ENCODE measurements around the gene TTLL11.

TTLL11 gene

GRCh38 chr9:121878271-121878822 is 214.8 kb downstream of the TTLL11 start:
- Histone ChIP-seq H3K27me3 (ENCODE audit: control insufficient read depth in 1 of 2, insufficient read depth in 2 of 2, low read length in 2 of 2) (no peaks in the 10 kb centered on the region), H3K36me3 (ENCODE audit: control insufficient read depth in 2 of 2, insufficient read depth in 2 of 2, low read length in 2 of 2) (no peaks in the 10 kb centered on the region), H3K9ac (ENCODE audit: low read length in 2 of 2) (no peak overlapping the region), H3K4me1 (ENCODE audit: control insufficient read depth, insufficient read depth, low read length) (peaks cover 2% of the 10 kb centered on the region), H3K27ac (ENCODE audit: low read length) (no peak overlapping the region), H3K9me3 (ENCODE audit: control insufficient read depth in 2 of 2, low read length in 2 of 2) (no peaks in the 10 kb centered on the region), H3K4me3 (ENCODE audit: low read length in 2 of 2) (no peak overlapping the region)

- no peak overlapping the region for H3K9ac ChIP-seq (ENCODE audit: low read length in 2 of 2)
- no peaks in the 10 kb centered on the region for H3K9me3 ChIP-seq (ENCODE audit: control insufficient read depth in 2 of 2, low read length in 2 of 2)
- H3K4me3 ChIP-seq (ENCODE audit: low read length in 2 of 2), result no peak overlapping the region
- H3K36me3 ChIP-seq (ENCODE audit: control insufficient read depth in 2 of 2, insufficient read depth in 2 of 2, low read length in 2 of 2), result no peaks in the 10 kb centered on the region
- H3K27me3 ChIP-seq (ENCODE audit: control insufficient read depth in 1 of 2, insufficient read depth in 2 of 2, low read length in 2 of 2), result no peaks in the 10 kb centered on the region
- H3K4me1 ChIP-seq (ENCODE audit: control insufficient read depth, insufficient read depth, low read length), result peaks cover 2% of the 10 kb centered on the region
- no peak overlapping the region for H3K27ac ChIP-seq (ENCODE audit: low read length)
Observed at GRCh38 chr9:121876658-121877271, 216.3 kb downstream of the TTLL11 start.

GRCh38 chr9:121876255-121876654 is 216.9 kb downstream of the TTLL11 start:
- Histone ChIP-seq H3K4me1 (ENCODE audit: control insufficient read depth, insufficient read depth, low read length) (peaks cover 2% of the 10 kb centered on the region), H3K4me3 (ENCODE audit: low read length in 2 of 2) (no peak overlapping the region), H3K36me3 (ENCODE audit: control insufficient read depth in 2 of 2, insufficient read depth in 2 of 2, low read length in 2 of 2) (no peaks in the 10 kb centered on the region), H3K9me3 (ENCODE audit: control insufficient read depth in 2 of 2, low read length in 2 of 2) (no peaks in the 10 kb centered on the region), H3K27me3 (ENCODE audit: control insufficient read depth in 1 of 2, insufficient read depth in 2 of 2, low read length in 2 of 2) (no peaks in the 10 kb centered on the region), H3K27ac (ENCODE audit: low read length) (no peak overlapping the region), H3K9ac (ENCODE audit: low read length in 2 of 2) (no peak overlapping the region)

GRCh38 chr9:121874524-121874923 is 218.6 kb downstream of the TTLL11 start:
- no peaks in the 10 kb centered on the region for H3K27me3 ChIP-seq (ENCODE audit: control insufficient read depth in 1 of 2, insufficient read depth in 2 of 2, low read length in 2 of 2)
- no peak overlapping the region for H3K27ac ChIP-seq (ENCODE audit: low read length)
- H3K4me3 ChIP-seq (ENCODE audit: low read length in 2 of 2), result no peak overlapping the region
- H3K9ac ChIP-seq (ENCODE audit: low read length in 2 of 2), result no peak overlapping the region
- H3K9me3 ChIP-seq (ENCODE audit: control insufficient read depth in 2 of 2, low read length in 2 of 2), result no peaks in the 10 kb centered on the region
- peaks cover 0 to 5% of the 10 kb centered on the region in 2 donors for H3K36me3 ChIP-seq (ENCODE audit: control insufficient read depth in 2 of 2, insufficient read depth in 2 of 2, low read length in 2 of 2)
- peaks cover 2% of the 10 kb centered on the region for H3K4me1 ChIP-seq (ENCODE audit: control insufficient read depth, insufficient read depth, low read length)

- Histone ChIP-seq H3K4me3 (ENCODE audit: low read length in 2 of 2) (no peak overlapping the region), H3K9ac (ENCODE audit: low read length in 2 of 2) (no peak overlapping the region), H3K36me3 (ENCODE audit: control insufficient read depth in 2 of 2, insufficient read depth in 2 of 2, low read length in 2 of 2) (peaks cover 0 to 15% of the 10 kb centered on the region in 2 donors), H3K4me1 (ENCODE audit: control insufficient read depth, insufficient read depth, low read length) (no peaks in the 10 kb centered on the region), H3K27ac (ENCODE audit: low read length) (no peak overlapping the region), H3K9me3 (ENCODE audit: control insufficient read depth in 2 of 2, low read length in 2 of 2) (no peaks in the 10 kb centered on the region), H3K27me3 (ENCODE audit: control insufficient read depth in 1 of 2, insufficient read depth in 2 of 2, low read length in 2 of 2) (no peaks in the 10 kb centered on the region)
Observed at GRCh38 chr9:121871431-121872025, 221.6 kb downstream of the TTLL11 start.

- Histone ChIP-seq H3K4me3 (ENCODE audit: low read length in 2 of 2) (no peak overlapping the region), H3K9me3 (ENCODE audit: control insufficient read depth in 2 of 2, low read length in 2 of 2) (no peaks in the 10 kb centered on the region), H3K27ac (ENCODE audit: low read length) (no peak overlapping the region), H3K27me3 (ENCODE audit: control insufficient read depth in 1 of 2, insufficient read depth in 2 of 2, low read length in 2 of 2) (no peaks in the 10 kb centered on the region), H3K9ac (ENCODE audit: low read length in 2 of 2) (no peak overlapping the region), H3K36me3 (ENCODE audit: control insufficient read depth in 2 of 2, insufficient read depth in 2 of 2, low read length in 2 of 2) (peaks cover 0 to 15% of the 10 kb centered on the region in 2 donors), H3K4me1 (ENCODE audit: control insufficient read depth, insufficient read depth, low read length) (no peaks in the 10 kb centered on the region)
Observed at GRCh38 chr9:121870271-121870670, 222.8 kb downstream of the TTLL11 start.

- Histone ChIP-seq H3K4me3 (ENCODE audit: low read length in 2 of 2) (no peak overlapping the region), H3K27me3 (ENCODE audit: control insufficient read depth in 1 of 2, insufficient read depth in 2 of 2, low read length in 2 of 2) (no peaks in the 10 kb centered on the region), H3K36me3 (ENCODE audit: control insufficient read depth in 2 of 2, insufficient read depth in 2 of 2, low read length in 2 of 2) (peaks cover 0 to 15% of the 10 kb centered on the region in 2 donors), H3K4me1 (ENCODE audit: control insufficient read depth, insufficient read depth, low read length) (no peaks in the 10 kb centered on the region), H3K9me3 (ENCODE audit: control insufficient read depth in 2 of 2, low read length in 2 of 2) (no peaks in the 10 kb centered on the region), H3K9ac (ENCODE audit: low read length in 2 of 2) (no peak overlapping the region), H3K27ac (ENCODE audit: low read length) (no peak overlapping the region)
Observed at GRCh38 chr9:121868626-121869025, 224.5 kb downstream of the TTLL11 start.

- H3K4me3 ChIP-seq (ENCODE audit: low read length in 2 of 2), result no peak overlapping the region
- peaks cover 0 to 17% of the 10 kb centered on the region in 2 donors for H3K36me3 ChIP-seq (ENCODE audit: control insufficient read depth in 2 of 2, insufficient read depth in 2 of 2, low read length in 2 of 2)
- H3K27ac ChIP-seq (ENCODE audit: low read length), result no peak overlapping the region
- no peaks in the 10 kb centered on the region for H3K4me1 ChIP-seq (ENCODE audit: control insufficient read depth, insufficient read depth, low read length)
- no peaks in the 10 kb centered on the region for H3K9me3 ChIP-seq (ENCODE audit: control insufficient read depth in 2 of 2, low read length in 2 of 2)
- H3K9ac ChIP-seq (ENCODE audit: low read length in 2 of 2), result no peak overlapping the region
- no peaks in the 10 kb centered on the region for H3K27me3 ChIP-seq (ENCODE audit: control insufficient read depth in 1 of 2, insufficient read depth in 2 of 2, low read length in 2 of 2)
Observed at GRCh38 chr9:121866927-121867326, 226.2 kb downstream of the TTLL11 start.

- Histone ChIP-seq H3K27ac (ENCODE audit: low read length) (no peak overlapping the region), H3K36me3 (ENCODE audit: control insufficient read depth in 2 of 2, insufficient read depth in 2 of 2, low read length in 2 of 2) (peaks cover 0 to 17% of the 10 kb centered on the region in 2 donors), H3K9ac (ENCODE audit: low read length in 2 of 2) (no peak overlapping the region), H3K9me3 (ENCODE audit: control insufficient read depth in 2 of 2, low read length in 2 of 2) (no peaks in the 10 kb centered on the region), H3K4me1 (ENCODE audit: control insufficient read depth, insufficient read depth, low read length) (peaks cover 3% of the 10 kb centered on the region), H3K4me3 (ENCODE audit: low read length in 2 of 2) (no peak overlapping the region), H3K27me3 (ENCODE audit: control insufficient read depth in 1 of 2, insufficient read depth in 2 of 2, low read length in 2 of 2) (no peaks in the 10 kb centered on the region)
Observed at GRCh38 chr9:121865884-121866283, 227.2 kb downstream of the TTLL11 start.

GRCh38 chr9:121865060-121865459 is 228.0 kb downstream of the TTLL11 start:
- no peaks in the 10 kb centered on the region for H3K27me3 ChIP-seq (ENCODE audit: control insufficient read depth in 1 of 2, insufficient read depth in 2 of 2, low read length in 2 of 2)
- H3K4me1 ChIP-seq (ENCODE audit: control insufficient read depth, insufficient read depth, low read length), result peaks cover 8% of the 10 kb centered on the region
- no peak overlapping the region for H3K4me3 ChIP-seq (ENCODE audit: low read length in 2 of 2)
- no peaks in the 10 kb centered on the region for H3K9me3 ChIP-seq (ENCODE audit: control insufficient read depth in 2 of 2, low read length in 2 of 2)
- H3K27ac ChIP-seq (ENCODE audit: low read length), result no peak overlapping the region
- no peak overlapping the region for H3K9ac ChIP-seq (ENCODE audit: low read length in 2 of 2)
- peaks cover 2 to 15% of the 10 kb centered on the region in 2 donors for H3K36me3 ChIP-seq (ENCODE audit: control insufficient read depth in 2 of 2, insufficient read depth in 2 of 2, low read length in 2 of 2)

- Histone ChIP-seq H3K4me1 (ENCODE audit: control insufficient read depth, insufficient read depth, low read length) (peaks cover 8% of the 10 kb centered on the region), H3K9me3 (ENCODE audit: control insufficient read depth in 2 of 2, low read length in 2 of 2) (no peaks in the 10 kb centered on the region), H3K27ac (ENCODE audit: low read length) (no peak overlapping the region), H3K4me3 (ENCODE audit: low read length in 2 of 2) (no peak overlapping the region), H3K27me3 (ENCODE audit: control insufficient read depth in 1 of 2, insufficient read depth in 2 of 2, low read length in 2 of 2) (no peaks in the 10 kb centered on the region), H3K9ac (ENCODE audit: low read length in 2 of 2) (no peak overlapping the region), H3K36me3 (ENCODE audit: control insufficient read depth in 2 of 2, insufficient read depth in 2 of 2, low read length in 2 of 2) (peaks cover 2 to 14% of the 10 kb centered on the region in 2 donors)
Observed at GRCh38 chr9:121863955-121864354, 229.2 kb downstream of the TTLL11 start.
